ENCODE measurements around the gene LNX2.

LNX2 gene

GRCh38 chr13:27620377-27621115 is at the start of gene LNX2:
TSS of gene LNX2 (minus strand) at chr13:27620529. CDS start at chr13:27581703, 38,826 bp downstream.
- peak; percentile 61 for DNase-seq

DNA sequence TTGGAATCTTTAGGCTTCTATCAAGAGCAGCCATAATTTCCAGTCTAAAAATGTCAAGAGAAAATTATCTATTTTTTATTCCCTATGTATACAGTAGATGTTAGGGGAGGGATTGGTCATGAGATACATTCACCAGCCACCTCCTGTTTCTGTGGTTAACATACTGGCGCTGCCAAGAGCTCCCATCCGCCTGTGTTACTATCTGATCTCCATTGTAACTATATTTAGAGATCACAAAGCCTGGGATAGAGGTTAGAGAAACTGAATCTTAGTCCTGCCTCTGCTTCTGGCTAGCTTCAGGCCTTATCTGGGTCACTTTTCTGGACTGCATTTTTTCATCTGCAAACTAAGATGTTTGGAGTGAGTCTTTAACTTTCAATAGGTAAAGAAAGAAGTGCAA is 47.6 kb upstream of the LNX2 start:
- DNase-seq: no peak

DNA sequence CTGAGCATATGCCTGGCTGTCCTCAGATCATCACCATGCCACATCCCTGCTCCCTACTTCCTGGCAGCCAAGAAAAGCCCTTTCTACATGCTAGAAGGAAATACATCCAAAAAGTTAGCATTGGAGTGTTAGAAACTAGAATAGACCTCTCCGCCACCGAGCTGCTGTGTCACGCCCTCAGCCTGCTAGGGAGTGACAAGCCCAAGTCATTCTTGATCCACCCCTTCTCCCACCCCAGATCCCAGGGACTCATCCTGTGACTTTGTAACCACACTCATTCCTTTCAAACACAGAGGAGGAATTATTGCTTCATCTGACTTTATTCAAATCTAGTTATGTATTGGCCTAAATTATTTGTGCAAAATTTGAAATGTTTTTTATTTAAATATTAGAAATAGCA is 46.6 kb upstream of the LNX2 start:
- no peak for DNase-seq

- no peak for DNase-seq
Measured at GRCh38 chr13:27665761-27666160, 45.4 kb upstream of the LNX2 start.

DNA sequence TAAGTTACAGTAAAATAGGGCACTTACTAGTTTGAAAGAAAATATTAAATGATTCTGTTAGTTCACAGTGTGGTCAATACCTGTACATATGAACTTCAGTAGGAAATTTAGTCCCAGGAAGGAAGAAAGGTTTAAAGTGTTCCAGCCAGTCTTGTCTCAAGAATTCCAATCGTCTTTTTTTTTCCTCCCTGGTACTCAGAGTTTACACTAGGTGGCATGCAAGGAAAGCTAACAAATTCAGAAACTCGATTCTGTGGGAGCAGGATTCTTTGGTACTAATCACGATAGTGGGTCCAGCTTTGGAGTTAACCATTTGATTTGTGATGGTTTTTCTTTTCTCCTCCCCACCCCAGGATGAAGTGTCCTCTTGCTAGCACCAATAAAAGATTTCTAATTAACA is 45.0 kb upstream of the LNX2 start:
- DNase-seq: no peak

DNA sequence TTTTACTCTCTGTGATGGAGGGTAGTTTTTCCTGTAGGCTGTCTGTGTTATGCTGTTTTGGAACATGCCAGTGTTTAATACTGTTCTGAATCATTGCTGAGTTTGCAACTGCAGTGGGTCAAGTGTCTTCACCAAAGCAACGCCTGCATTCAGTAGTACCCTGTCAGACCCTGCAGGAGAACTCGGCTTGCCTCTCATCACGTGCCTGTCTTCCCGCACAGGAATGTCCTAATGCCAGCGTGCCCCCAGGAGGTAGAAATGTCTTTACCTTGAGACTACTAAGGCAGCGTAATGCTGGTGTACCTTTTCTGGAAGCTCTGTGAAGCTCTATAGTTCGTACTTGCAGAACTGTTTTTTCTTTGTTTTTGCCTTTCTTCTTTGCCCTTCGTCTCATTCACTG is 43.6 kb upstream of the LNX2 start:
- no peak for DNase-seq

GRCh38 chr13:27662738-27663470 is 42.6 kb upstream of the LNX2 start:
- DNase-seq: no peak

- no peak for DNase-seq
Measured at GRCh38 chr13:27661017-27661416, 40.7 kb upstream of the LNX2 start.

GRCh38 chr13:27660511-27660910 is 40.2 kb upstream of the LNX2 start:
- DNase-seq: no peak

DNA sequence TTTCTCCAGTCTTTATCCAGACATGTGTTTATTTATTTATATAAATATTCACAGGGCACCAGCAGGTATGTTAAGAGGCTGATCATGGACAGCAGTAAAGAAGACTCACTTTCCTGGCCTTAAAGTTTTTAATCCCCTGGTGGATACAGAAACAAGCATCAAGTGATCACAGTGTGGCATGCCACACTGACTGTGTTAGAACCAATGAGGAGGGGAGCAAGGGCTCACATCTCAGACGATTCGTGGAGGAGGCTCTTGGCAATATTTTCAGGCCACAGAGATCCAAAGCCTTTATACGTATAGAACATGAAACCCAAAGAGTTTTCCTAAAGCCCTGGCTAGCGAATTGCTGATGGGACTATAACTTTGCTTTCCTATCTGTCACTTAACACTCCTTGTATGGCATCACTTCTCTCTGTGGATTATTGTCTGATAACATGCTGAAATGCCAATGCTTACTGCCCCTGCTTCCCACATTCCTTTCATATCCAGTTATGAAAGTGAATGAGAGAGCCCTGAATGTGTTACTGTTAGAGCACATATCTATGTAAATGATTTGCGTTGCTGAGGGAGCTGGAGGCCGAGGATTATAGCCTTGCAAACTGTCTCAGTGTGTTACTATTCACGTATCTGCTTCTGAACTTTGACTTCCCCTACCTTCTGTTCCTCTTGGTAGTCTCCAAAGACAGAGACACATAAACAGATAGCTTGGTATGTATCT is 39.0 kb upstream of the LNX2 start:
- DNase-seq: no peak

DNA sequence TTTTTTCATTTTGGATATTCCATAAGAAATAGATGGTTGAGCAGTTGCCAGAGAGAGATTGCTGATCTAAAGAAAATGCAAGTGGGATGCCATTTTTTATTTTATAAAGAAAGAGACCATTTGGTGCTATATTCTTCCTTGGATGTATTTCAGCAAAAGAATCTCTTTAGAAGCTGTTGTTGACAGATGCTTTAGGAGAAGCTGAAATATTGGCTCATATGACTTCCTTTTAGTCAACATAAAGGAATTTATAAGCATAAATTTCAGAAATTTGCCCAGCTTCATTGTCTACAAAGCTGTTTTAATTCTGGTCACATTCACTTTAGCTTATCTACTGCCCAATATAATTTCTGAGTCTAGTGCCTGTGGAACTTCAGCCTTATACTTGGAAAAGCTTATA is 38.2 kb upstream of the LNX2 start:
- DNase-seq: no peak

GRCh38 chr13:27657724-27658123 is 37.4 kb upstream of the LNX2 start:
- no peak for DNase-seq

- DNase-seq: no peak
Measured at GRCh38 chr13:27654816-27655215, 34.5 kb upstream of the LNX2 start.

DNA sequence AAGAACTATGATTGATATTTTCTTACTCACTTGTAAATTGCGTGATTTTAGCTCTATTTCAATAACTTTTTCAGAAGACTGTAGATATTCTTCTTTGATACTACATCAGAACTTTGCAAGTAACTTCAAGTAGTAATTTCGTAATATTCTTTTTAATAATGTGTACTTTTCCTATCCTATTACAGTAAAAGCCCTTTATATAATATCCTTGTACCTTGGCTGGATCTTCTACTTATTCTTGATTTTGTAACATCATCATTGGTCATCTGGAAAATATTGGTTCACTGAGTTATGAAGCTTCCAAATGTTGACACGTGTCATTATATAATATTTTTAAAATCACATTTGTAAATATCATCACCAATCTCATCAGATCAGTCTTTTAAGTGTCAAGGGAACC is 33.7 kb upstream of the LNX2 start:
- DNase-seq: no peak

GRCh38 chr13:27650312-27650711 is 30.0 kb upstream of the LNX2 start:
- no peak for DNase-seq

DNA sequence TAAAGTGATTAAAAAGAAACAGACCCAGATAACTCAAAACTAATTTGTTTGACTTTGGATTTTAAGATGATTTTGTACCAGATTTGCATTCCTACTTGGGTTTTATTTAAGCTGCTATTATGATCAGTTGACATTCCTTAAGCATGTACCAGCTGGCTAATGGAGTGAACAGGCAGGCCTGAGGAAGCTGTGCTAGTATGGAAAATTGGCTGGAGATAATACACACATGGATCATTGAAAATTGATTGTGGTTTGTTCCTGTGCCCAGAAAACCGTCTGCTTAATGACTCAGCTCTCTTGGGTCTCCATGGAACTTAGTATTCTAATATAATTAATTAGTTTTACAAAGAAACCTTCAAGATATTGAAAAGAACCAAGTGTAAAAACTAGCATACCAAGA is 24.0 kb upstream of the LNX2 start:
- DNase-seq: no peak

DNA sequence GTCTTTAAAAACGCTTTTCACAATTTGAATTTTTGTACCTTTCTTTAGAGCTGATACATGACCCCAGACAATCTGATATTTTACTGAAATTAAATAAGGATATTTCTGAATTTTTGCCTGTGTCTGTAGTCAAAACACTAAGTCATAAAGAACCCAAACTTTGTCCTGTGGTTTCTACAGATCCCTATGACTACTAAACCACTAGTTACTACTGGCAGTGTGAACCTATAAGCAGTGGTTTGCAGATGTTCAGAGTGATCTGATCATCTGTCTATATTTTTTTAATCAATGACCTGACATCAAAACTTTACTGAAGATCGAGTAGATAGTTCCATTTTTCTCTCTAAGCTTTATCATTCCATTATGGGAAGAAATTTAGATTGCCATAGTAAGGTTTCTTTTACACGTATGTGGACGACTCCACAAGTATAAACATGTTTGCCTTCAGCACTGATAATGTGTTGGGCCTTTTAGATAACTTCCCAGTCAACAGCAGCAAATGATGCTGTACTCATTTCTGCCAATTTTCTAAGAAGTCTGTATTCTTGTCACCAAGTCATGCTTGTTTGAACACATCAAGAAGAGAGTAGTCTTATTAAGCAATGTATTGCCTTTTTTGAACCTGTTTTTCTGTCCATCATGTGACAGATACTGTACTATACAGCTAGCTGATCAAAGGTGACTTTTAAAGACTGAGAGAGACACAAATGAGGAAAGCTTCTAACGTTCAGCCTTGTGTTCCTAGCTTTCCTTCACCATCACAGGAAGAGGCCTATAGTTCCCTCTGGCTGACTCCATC is 23.2 kb upstream of the LNX2 start:
- no peak for DNase-seq

DNA sequence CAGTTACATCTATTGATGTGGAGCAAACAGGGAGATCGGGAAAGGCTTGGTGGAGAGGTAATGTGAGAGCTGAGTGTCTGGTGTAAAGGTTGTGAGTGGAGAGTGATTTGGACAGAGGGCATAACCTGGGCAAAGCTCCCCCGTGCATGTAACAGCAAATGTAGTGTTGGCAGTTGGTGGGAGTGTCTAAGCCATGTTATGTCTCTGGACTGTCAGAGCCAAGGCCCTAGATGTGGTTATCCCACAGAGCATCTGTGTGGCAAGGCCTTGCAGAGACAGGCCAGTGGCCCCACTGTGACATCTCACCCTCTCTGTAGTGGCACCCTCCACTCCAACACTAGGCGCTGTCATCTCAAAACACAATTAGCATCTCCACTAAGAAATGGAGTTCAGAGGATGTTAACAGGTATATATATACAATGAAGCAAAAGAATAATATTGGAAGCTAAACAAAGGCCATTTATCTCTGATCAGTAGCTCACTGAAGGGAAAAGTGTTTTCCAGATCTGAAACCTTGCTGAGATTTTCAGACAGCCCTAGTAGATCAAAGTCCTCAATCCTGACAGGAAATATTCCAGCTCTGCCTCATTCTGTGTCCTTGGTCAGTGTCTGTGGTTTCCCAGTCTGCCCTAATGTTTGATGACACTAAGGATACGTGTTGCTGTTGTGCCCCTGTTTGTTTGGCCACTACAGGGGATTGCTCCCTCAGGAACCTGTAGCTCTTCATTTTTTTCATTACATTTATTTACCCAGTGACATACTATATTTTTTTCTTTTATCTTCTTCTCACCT is 21.6 kb upstream of the LNX2 start:
- DNase-seq: no peak

DNA sequence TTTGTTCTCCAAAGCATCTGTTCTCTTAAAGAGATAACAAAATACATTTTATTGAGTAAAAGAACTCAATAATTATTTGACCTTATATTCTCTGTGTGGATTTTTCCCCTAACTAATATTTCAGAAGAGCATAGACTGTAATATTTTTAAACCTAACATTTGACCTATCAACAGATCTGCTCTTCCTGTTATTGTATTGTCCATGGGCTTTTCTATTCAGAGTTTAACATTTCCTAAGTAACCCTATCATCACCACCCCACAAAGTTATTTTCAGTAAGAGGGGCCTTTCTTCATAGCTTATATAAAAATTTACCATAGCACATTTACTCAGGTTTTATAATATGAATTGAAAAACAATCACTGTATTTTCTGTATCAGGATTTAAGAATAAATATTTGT is 18.9 kb upstream of the LNX2 start:
- DNase-seq: no peak

DNA sequence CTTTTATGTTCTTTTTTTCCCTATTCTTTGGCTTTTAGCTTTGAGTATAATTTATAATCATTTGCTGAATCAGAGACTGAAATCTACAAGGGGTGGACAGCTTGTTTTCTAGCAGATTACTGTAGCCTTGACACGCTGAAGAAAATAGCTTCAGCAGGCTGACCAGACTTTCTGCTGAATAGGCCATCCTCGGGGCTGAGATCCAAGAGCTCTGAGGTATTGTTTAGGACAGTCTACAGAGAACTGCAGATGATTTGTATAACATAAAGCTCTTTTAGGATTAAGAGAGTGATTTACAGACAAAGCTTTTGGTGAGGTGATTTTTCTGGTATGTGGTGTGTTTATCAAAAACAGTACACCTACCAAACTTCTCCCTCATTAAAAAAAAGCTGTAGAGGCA is 18.2 kb upstream of the LNX2 start:
- DNase-seq: no peak

- no peak for DNase-seq
Measured at GRCh38 chr13:27638001-27638400, 17.7 kb upstream of the LNX2 start.

DNA sequence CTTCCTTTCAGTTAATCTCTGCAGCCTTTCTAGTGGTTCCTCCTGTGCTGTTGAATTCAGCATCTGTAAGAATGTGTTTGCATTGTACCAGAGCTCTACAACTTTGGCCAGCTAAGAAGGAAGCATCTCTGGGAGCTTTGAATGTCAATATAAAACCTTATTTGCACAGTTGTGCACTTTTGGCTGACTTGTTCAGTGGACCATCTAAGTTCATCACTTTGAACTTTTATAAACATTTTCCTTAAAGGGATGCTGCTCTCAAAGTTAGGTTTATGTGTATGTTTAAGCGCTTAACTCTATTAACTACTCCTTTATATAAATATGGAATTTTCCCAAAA is 16.9 kb upstream of the LNX2 start:
- DNase-seq: no peak

Measured in NCI-H2029 treated with DMSO at 0.1 percent for 48 hours (cell line).